ENCODE results near the gene SMYD3. TPM values are rescaled to one million over a fixed set of nuclear protein-coding genes. Genes with fewer than 3 reads are reported as not detected.
"Not testable (repeated sequence)": the region's sequence is repeated elsewhere in the genome, so short reads cannot be mapped to it uniquely, and the experiment has no call there.

Gene SMYD3
- total RNA-seq, 1 experiment from 2014 or later = 17.4 TPM

DNA sequence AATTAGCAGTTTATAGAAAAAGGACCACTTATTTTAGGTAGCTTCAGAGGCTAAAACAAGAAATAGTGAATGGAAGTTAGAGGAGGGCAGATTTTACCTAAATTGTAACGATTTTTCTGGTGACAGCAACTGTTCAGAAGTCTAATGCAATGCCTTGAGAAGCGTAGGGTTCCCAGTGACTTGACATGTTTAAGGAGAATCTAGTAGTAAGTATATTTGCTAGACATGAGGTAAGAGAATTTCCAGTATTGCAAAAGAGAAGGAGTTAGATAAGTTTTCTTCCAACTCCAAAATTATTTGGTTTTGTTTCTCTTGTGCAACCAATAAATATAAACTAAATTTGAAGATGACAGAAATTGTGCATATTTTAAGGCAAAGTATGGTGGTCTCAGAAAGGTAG, 140.0 kb downstream of the SMYD3 start:
- ATAC-seq = no peak
- ChIA-PET POLR2A (no interaction called here), CTCF (no interaction called here)
- no peaks in the 10 kb centered on the region for H3K4me1 ChIP-seq (ENCODE audit: control insufficient read depth, insufficient read depth, low read length)
- H3K27me3 ChIP-seq (ENCODE audit: control insufficient read depth, insufficient read depth, low read length) = no peaks in the 10 kb centered on the region
- intact Hi-C loops (cut with micrococcal nuclease; ENCODE audit: unreplicated experiment) = no loop called here
- no peaks in the 10 kb centered on the region for H3K36me3 ChIP-seq (ENCODE audit: control insufficient read depth, insufficient read depth, low read length)
- in situ Hi-C loops (cut with HindIII; ENCODE audit: low pct_unique_long_range_greater_than_20kb, low sequenced_read_pairs) = no loop called here
- no peaks in the 10 kb centered on the region for H3K9me3 ChIP-seq (ENCODE audit: control insufficient read depth, insufficient read depth, low read depth, low read length)
- no peak for DNase-seq (ENCODE audit: low read depth, low spot score)
- no peak for TF ChIP-seq SIN3A (IDR thresholded peaks at IDR 0.05; ENCODE audit: borderline replicate concordance, insufficient read depth, low read depth, low read length)
- no peak for TF ChIP-seq POLR2AphosphoS5 (IDR thresholded peaks at IDR 0.05; ENCODE audit: low read depth, low read length)
- H3K27ac ChIP-seq (ENCODE audit: low read length) = no peak overlapping the region
- no TSS peak for BruUV-seq (replicated peaks)
- no peak overlapping the region for H3K4me3 ChIP-seq (ENCODE audit: low read depth in 2 of 2, low read length in 2 of 2)

DNA sequence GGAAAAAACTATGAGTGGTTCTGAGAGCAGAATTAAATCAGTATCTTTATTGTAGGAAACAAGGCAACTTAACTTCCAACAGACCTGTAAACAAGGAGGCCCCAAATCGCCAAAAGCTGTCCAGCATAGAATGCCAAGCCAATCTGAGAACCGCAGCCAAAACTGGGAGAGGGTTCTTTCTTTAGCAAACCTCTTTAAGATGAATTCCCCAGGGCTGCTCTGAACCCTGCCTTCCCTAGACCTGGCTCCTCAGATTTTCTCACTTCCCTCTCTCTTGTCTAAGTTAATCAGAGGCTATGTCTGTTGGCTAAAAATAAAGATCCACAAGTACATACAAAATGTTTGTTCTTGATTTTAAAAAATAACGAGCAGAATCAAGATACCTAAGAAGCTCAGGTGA, 141.4 kb downstream of the SMYD3 start:
- no peak overlapping the region for H3K27ac ChIP-seq (ENCODE audit: low read length)
- ChIA-PET CTCF (no interaction called here), POLR2A (no interaction called here)
- in situ Hi-C loops (cut with HindIII; ENCODE audit: low pct_unique_long_range_greater_than_20kb, low sequenced_read_pairs) = no loop called here
- H3K9me3 ChIP-seq (ENCODE audit: control insufficient read depth, insufficient read depth, low read depth, low read length) = no peaks in the 10 kb centered on the region
- no peaks in the 10 kb centered on the region for H3K27me3 ChIP-seq (ENCODE audit: control insufficient read depth, insufficient read depth, low read length)
- H3K4me3 ChIP-seq (ENCODE audit: low read depth in 2 of 2, low read length in 2 of 2) = no peak overlapping the region
- no peak for ATAC-seq
- DNase-seq (ENCODE audit: low read depth, low spot score) = no peak
- BruUV-seq (replicated peaks) = no TSS peak
- no peak for TF ChIP-seq SIN3A (IDR thresholded peaks at IDR 0.05; ENCODE audit: borderline replicate concordance, insufficient read depth, low read depth, low read length)
- TF ChIP-seq, protein P1, sequence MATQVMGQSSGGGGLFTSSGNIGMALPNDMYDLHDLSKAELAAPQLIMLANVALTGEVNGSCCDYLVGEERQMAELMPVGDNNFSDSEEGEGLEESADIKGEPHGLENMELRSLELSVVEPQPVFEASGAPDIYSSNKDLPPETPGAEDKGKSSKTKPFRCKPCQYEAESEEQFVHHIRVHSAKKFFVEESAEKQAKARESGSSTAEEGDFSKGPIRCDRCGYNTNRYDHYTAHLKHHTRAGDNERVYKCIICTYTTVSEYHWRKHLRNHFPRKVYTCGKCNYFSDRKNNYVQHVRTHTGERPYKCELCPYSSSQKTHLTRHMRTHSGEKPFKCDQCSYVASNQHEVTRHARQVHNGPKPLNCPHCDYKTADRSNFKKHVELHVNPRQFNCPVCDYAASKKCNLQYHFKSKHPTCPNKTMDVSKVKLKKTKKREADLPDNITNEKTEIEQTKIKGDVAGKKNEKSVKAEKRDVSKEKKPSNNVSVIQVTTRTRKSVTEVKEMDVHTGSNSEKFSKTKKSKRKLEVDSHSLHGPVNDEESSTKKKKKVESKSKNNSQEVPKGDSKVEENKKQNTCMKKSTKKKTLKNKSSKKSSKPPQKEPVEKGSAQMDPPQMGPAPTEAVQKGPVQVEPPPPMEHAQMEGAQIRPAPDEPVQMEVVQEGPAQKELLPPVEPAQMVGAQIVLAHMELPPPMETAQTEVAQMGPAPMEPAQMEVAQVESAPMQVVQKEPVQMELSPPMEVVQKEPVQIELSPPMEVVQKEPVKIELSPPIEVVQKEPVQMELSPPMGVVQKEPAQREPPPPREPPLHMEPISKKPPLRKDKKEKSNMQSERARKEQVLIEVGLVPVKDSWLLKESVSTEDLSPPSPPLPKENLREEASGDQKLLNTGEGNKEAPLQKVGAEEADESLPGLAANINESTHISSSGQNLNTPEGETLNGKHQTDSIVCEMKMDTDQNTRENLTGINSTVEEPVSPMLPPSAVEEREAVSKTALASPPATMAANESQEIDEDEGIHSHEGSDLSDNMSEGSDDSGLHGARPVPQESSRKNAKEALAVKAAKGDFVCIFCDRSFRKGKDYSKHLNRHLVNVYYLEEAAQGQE (IDR thresholded peaks at IDR 0.05; ENCODE audit: insufficient read depth in 1 of 2, low read depth in 2 of 2, low read length in 1 of 2) = no peak
- TF ChIP-seq TCF7L2 (IDR thresholded peaks at IDR 0.05; ENCODE audit: low read depth, low read length) = no peak
- TF ChIP-seq, protein P2, sequence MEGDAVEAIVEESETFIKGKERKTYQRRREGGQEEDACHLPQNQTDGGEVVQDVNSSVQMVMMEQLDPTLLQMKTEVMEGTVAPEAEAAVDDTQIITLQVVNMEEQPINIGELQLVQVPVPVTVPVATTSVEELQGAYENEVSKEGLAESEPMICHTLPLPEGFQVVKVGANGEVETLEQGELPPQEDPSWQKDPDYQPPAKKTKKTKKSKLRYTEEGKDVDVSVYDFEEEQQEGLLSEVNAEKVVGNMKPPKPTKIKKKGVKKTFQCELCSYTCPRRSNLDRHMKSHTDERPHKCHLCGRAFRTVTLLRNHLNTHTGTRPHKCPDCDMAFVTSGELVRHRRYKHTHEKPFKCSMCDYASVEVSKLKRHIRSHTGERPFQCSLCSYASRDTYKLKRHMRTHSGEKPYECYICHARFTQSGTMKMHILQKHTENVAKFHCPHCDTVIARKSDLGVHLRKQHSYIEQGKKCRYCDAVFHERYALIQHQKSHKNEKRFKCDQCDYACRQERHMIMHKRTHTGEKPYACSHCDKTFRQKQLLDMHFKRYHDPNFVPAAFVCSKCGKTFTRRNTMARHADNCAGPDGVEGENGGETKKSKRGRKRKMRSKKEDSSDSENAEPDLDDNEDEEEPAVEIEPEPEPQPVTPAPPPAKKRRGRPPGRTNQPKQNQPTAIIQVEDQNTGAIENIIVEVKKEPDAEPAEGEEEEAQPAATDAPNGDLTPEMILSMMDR (IDR thresholded peaks at IDR 0.05) = no peak
- TF ChIP-seq POLR2AphosphoS5 (IDR thresholded peaks at IDR 0.05; ENCODE audit: low read depth, low read length) = no peak
- H3K36me3 ChIP-seq (ENCODE audit: control insufficient read depth, insufficient read depth, low read length) = no peaks in the 10 kb centered on the region
- no peaks in the 10 kb centered on the region for H3K4me1 ChIP-seq (ENCODE audit: control insufficient read depth, insufficient read depth, low read length)
- intact Hi-C loops (cut with micrococcal nuclease; ENCODE audit: unreplicated experiment) = no loop called here

DNA sequence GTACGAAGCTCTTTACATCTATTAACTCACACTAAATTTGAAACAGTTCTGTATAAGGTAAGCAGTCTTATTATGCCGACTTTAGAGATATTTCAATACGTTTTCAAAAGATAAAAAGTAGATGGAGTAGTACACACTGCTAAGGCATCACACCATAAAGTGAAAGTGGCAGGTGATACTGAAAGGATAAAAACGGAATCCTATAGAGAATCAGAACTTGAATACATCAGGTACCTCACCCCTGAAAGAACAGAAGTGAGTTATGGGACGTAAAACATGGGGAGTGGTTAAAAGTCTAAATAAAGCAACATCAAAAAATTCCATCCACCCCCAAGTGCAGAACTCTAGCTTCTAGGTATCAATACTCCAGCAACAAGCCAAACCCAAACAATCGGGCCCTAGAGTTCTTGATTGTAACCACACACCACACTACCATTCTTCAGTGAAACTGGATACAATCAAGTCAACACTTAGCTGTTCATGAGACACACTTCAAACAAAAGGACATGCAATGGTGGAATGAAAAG, 142.6 kb downstream of the SMYD3 start:
- H3K36me3 ChIP-seq (ENCODE audit: control insufficient read depth, insufficient read depth, low read length) = no peaks in the 10 kb centered on the region
- no peaks in the 10 kb centered on the region for H3K9me3 ChIP-seq (ENCODE audit: control insufficient read depth, insufficient read depth, low read depth, low read length)
- ChIA-PET POLR2A (no interaction called here), CTCF (no interaction called here)
- H3K27me3 ChIP-seq (ENCODE audit: control insufficient read depth, insufficient read depth, low read length) = no peaks in the 10 kb centered on the region
- intact Hi-C loops (cut with micrococcal nuclease; ENCODE audit: unreplicated experiment) (no loop called here), in situ Hi-C loops (cut with HindIII; ENCODE audit: low pct_unique_long_range_greater_than_20kb, low sequenced_read_pairs) (no loop called here)
- no TSS peak for BruUV-seq (replicated peaks)
- ATAC-seq (no peak), DNase-seq (ENCODE audit: low read depth, low spot score) (no peak)
- TF ChIP-seq, protein P2 (IDR thresholded peaks at IDR 0.05) = no peak
- no peak overlapping the region for H3K27ac ChIP-seq (ENCODE audit: low read length)
- no peak overlapping the region for H3K4me3 ChIP-seq (ENCODE audit: low read depth in 2 of 2, low read length in 2 of 2)
- no peaks in the 10 kb centered on the region for H3K4me1 ChIP-seq (ENCODE audit: control insufficient read depth, insufficient read depth, low read length)

DNA sequence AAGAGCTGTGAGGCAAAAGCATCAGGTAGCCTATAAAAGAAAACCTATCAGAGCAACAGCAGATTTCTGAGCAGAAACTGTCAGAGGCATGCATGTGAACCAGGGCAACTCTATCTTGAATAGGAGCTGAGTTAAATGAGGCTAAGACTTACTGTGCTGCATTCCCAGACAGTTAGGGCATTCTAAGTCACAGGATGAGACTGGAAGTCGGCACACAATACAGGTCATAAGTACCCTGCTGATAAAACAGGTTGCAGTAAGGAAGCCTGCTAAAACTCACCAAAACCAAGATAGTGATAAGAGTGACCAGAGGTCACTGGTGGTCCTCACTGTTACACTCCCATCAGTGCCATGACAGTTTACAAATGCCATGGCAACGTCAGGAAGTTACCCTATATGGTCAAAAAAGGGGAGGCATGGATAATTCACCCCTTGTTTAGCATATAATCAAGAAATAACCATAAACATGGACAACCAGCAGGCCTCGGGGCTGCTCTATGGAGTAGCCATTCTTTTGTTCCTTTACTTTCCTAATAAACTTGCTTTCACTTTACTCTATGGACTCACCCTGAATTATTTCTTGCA, 150.0 kb downstream of the SMYD3 start:
- BruUV-seq (replicated peaks); H3K9me3 ChIP-seq (ENCODE audit: control insufficient read depth, insufficient read depth, low read depth, low read length); H3K4me1 ChIP-seq (ENCODE audit: control insufficient read depth, insufficient read depth, low read length); H3K27ac ChIP-seq (ENCODE audit: low read length); H3K27me3 ChIP-seq (ENCODE audit: control insufficient read depth, insufficient read depth, low read length); intact Hi-C loops (cut with micrococcal nuclease; ENCODE audit: unreplicated experiment); in situ Hi-C loops (cut with HindIII; ENCODE audit: low pct_unique_long_range_greater_than_20kb, low sequenced_read_pairs); DNase-seq (ENCODE audit: low read depth, low spot score); H3K36me3 ChIP-seq (ENCODE audit: control insufficient read depth, insufficient read depth, low read length); H3K4me3 ChIP-seq (ENCODE audit: low read depth in 2 of 2, low read length in 2 of 2); POLR2A ChIA-PET; CTCF ChIA-PET: not testable (repeated sequence)
- ATAC-seq = peak; percentile 38; the same call in 1 of the 2 replicates

Measured in Panc1 (cell line).